Panc1 (cell line): ENCODE measurements around the gene PRKD1.

Source experiments
- SIN3A ChIP-seq: IDR thresholded peaks from 2 replicates; pipeline ENCODE4 v1.6.1; 2012; ENCODE audit warnings: low read depth, mild to moderate bottlenecking, low read length, moderate library complexity, borderline replicate concordance; ENCODE audit not compliant: insufficient read depth
- TF ChIP-seq, protein P1 (sequence below): fragments of 450-650 bp; IDR thresholded peaks from 2 replicates; pipeline ENCODE4 v1.5.1; 2017; ENCODE audit warnings: mild to moderate bottlenecking

DNA sequence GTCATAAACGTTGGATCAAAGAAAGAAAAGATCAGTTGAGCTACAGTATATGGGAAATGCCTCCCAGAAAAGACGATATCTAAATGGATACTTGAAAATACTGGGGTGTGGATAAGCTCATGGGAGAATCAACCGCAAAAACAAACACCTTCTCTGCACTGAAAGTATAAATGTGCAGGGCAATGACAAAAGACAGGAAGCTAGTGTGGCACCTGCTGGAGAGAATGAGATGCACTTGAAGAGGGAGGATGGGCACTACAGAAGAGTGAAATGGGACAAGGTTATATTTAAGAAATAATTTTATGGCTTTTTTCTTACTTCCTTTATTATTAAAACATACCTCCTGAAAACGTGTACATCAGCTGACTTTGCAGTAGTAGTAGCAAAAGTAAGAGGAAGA lies 153.7 kb downstream of the PRKD1 start:
- no peak for TF ChIP-seq SIN3A
- TF ChIP-seq, protein P1, sequence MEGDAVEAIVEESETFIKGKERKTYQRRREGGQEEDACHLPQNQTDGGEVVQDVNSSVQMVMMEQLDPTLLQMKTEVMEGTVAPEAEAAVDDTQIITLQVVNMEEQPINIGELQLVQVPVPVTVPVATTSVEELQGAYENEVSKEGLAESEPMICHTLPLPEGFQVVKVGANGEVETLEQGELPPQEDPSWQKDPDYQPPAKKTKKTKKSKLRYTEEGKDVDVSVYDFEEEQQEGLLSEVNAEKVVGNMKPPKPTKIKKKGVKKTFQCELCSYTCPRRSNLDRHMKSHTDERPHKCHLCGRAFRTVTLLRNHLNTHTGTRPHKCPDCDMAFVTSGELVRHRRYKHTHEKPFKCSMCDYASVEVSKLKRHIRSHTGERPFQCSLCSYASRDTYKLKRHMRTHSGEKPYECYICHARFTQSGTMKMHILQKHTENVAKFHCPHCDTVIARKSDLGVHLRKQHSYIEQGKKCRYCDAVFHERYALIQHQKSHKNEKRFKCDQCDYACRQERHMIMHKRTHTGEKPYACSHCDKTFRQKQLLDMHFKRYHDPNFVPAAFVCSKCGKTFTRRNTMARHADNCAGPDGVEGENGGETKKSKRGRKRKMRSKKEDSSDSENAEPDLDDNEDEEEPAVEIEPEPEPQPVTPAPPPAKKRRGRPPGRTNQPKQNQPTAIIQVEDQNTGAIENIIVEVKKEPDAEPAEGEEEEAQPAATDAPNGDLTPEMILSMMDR, result no peak
